B cell (primary cell): ENCODE measurements around the gene TMIE. TPM values are rescaled to one million over a fixed set of nuclear protein-coding genes. Genes with fewer than 3 reads are reported as not detected.

ENCODE experiments used
- ATAC-seq: fragments of 200-7000 bp; cut with Tn5 transposase; one replicate; pipeline ENCODE4 v1.10.0; 2021; ENCODE audit warnings: low read depth, mild to moderate bottlenecking, moderate number of reproducible peaks, moderate library complexity
- CTCF ChIA-PET: fragments of 350-600 bp; sonication (Branson Sonifier 250); formaldehyde crosslinking; loops from one replicate; lab custom pipeline; 2021; ENCODE audit warnings: antibody characterized with exemption, inconsistent platforms; lab: Charles Lee
- POLR2A ChIA-PET: fragments of 350-600 bp; sonication (Branson Sonifier 250); formaldehyde crosslinking; loops from one replicate; lab custom pipeline; 2021; ENCODE audit warnings: antibody characterized with exemption; lab: Charles Lee
- DNase-seq: peaks from one replicate; pipeline ENCODE4 v3.0.0; 2013
- H2AFZ ChIP-seq: 2 replicates; pipeline ENCODE4 v1.6.1; 2012; ENCODE audit warnings: mild to moderate bottlenecking, low read depth, low read length; ENCODE audit not compliant: insufficient read depth, poor library complexity, severe bottlenecking
- H3K27ac ChIP-seq, 2 donors: 1 replicate in 1 of 2; 2 replicates in 1 of 2; pipeline ENCODE4 v1.5.1; 2012 to 2013; ENCODE audit warnings: low read length in 2 of 2, mild to moderate bottlenecking in 2 of 2, moderate library complexity in 1 of 2
- H3K27me3 ChIP-seq, 4 experiments: fragments of 200-600 bp in 1 of 4; sonication (generic) in 1 of 4; replicated peaks in 1 of 4; 1 replicate in 2 of 4; 2 replicates in 2 of 4; pipeline versions ENCODE4 v1.6.1 to v1.7.0; 2013 to 2016; ENCODE audit warnings: low read length in 3 of 4, mild to moderate bottlenecking in 2 of 4, mixed read lengths in 1 of 4, moderate library complexity in 1 of 4; ENCODE audit not compliant: insufficient read depth in 4 of 4, control insufficient read depth in 3 of 4; ENCODE audit errors: control extremely low read depth in 1 of 4
- H3K36me3 ChIP-seq, 2 experiments: replicated peaks in 1 of 2; 1 replicate in 1 of 2; 2 replicates in 1 of 2; pipeline versions ENCODE4 v1.6.1 to v1.7.1; 2013; ENCODE audit warnings: low read length in 1 of 2; ENCODE audit not compliant: insufficient read depth in 2 of 2, control insufficient read depth in 1 of 2; ENCODE audit errors: control extremely low read depth in 1 of 2, extremely low read depth in 1 of 2
- H3K4me1 ChIP-seq, 2 donors: fragments of 200-600 bp in 1 of 2; sonication (generic) in 1 of 2; 1 replicate in 1 of 2; 2 replicates in 1 of 2; pipeline versions ENCODE4 v1.5.1 to v1.6.1; 2013 to 2017; ENCODE audit warnings: low read length in 2 of 2; ENCODE audit not compliant: control insufficient read depth in 2 of 2, insufficient read depth in 2 of 2
- H3K4me2 ChIP-seq: replicated peaks from 2 replicates; pipeline ENCODE3; 2012; ENCODE audit warnings: mild to moderate bottlenecking, low read depth, low read length; ENCODE audit not compliant: poor library complexity, severe bottlenecking
- H3K4me3 ChIP-seq, 5 experiments: fragments of 200-600 bp in 1 of 5; sonication (generic) in 1 of 5; 1 replicate in 3 of 5; 2 replicates in 2 of 5; pipeline versions ENCODE4 v1.5.1 to v1.7.0; 2011 to 2016; ENCODE audit warnings: low read length in 4 of 5, mild to moderate bottlenecking in 4 of 5, low read depth in 2 of 5, control low read depth in 1 of 5, moderate library complexity in 1 of 5; ENCODE audit not compliant: insufficient read depth in 1 of 5; ENCODE audit errors: control extremely low read depth in 1 of 5, extremely low read depth in 1 of 5
- H3K79me2 ChIP-seq: fragments of 200-600 bp; sonication (generic); one replicate; pipeline ENCODE4 v1.6.0; 2016; ENCODE audit warnings: low read length; ENCODE audit not compliant: control insufficient read depth, insufficient read depth
- H3K9ac ChIP-seq: fragments of 200-600 bp; sonication (generic); 2 replicates; pipeline ENCODE4 v1.6.1; 2017; ENCODE audit warnings: mild to moderate bottlenecking, low read length, moderate library complexity
- H3K9me3 ChIP-seq, 3 donors: one replicate each; pipeline versions ENCODE4 v1.6.1 to v1.7.1; 2013; ENCODE audit warnings: low read length in 2 of 3; ENCODE audit not compliant: control insufficient read depth in 2 of 3, insufficient read depth in 1 of 3; ENCODE audit errors: control extremely low read depth in 1 of 3
- H4K20me1 ChIP-seq: 2 replicates; pipeline ENCODE4 v1.6.0; 2012; ENCODE audit warnings: mild to moderate bottlenecking, low read length; ENCODE audit not compliant: insufficient read depth, control insufficient read depth, poor library complexity, severe bottlenecking
- H3K27ac Mint-ChIP-seq: one replicate; pipeline ENCODE4 v1.8.0; 2021; ENCODE audit warnings: mixed read lengths
- H3K27me3 Mint-ChIP-seq: one replicate; pipeline ENCODE4 v1.8.0; 2021; ENCODE audit warnings: mixed read lengths
- H3K4me1 Mint-ChIP-seq: one replicate; pipeline ENCODE4 v1.8.0; 2021; ENCODE audit warnings: mixed read lengths
- H3K4me3 Mint-ChIP-seq: one replicate; pipeline ENCODE4 v1.8.0; 2021; ENCODE audit warnings: mixed read lengths
- H3K9me3 Mint-ChIP-seq: one replicate; pipeline ENCODE4 v1.8.0; 2022; ENCODE audit warnings: mixed read lengths; ENCODE audit not compliant: insufficient read depth
- EZH2 ChIP-seq: IDR thresholded peaks from 2 replicates; pipeline ENCODE4 v1.6.1; 2012; ENCODE audit warnings: borderline replicate concordance, low read depth, mild to moderate bottlenecking, moderate library complexity, low read length; ENCODE audit not compliant: insufficient read depth, poor library complexity, severe bottlenecking
- WGBS: methylation state at CpG from one replicate; pipeline ENCODE4 v1.1.5; 2013; ENCODE audit warnings: missing lambda C conversion rate; ENCODE audit not compliant: insufficient coverage; 5-methylcytosine and 5-hydroxymethylcytosine counted together
- intact Hi-C: fragments of 100-400 bp; cut with micrococcal nuclease; formaldehyde crosslinking; loops from one replicate; pipeline ENCODE4 v1.10.0; 2022
- polyA plus RNA-seq: library from polyadenylated mRNA; depleted of rRNA; stranded (reverse); fragments of >200 nt; gene quantifications from 2 replicates; pipeline ENCODE4 v1.2.3, GENCODE V29; 2012
- total RNA-seq, 2 donors: library from RNA; stranded (reverse); fragments of 120-200 nt in 1 of 2; gene quantifications; 1 replicate in 1 of 2; 2 replicates in 1 of 2; pipeline versions ENCODE4 v1.2.3 to v1.2.4, GENCODE V29; 2013 to 2022
- TF ChIP-seq, protein P1 (sequence below): fragments of 200-600 bp; IDR thresholded peaks from one replicate; pipeline ENCODE4 v1.8.0; 2022; ENCODE audit warnings: antibody characterized with exemption, mild to moderate bottlenecking

The TMIE gene
- total and polyA plus RNA-seq, 2 donors (not counting 1 experiment from before 2014, with no cell fraction given) = not detected

DNA sequence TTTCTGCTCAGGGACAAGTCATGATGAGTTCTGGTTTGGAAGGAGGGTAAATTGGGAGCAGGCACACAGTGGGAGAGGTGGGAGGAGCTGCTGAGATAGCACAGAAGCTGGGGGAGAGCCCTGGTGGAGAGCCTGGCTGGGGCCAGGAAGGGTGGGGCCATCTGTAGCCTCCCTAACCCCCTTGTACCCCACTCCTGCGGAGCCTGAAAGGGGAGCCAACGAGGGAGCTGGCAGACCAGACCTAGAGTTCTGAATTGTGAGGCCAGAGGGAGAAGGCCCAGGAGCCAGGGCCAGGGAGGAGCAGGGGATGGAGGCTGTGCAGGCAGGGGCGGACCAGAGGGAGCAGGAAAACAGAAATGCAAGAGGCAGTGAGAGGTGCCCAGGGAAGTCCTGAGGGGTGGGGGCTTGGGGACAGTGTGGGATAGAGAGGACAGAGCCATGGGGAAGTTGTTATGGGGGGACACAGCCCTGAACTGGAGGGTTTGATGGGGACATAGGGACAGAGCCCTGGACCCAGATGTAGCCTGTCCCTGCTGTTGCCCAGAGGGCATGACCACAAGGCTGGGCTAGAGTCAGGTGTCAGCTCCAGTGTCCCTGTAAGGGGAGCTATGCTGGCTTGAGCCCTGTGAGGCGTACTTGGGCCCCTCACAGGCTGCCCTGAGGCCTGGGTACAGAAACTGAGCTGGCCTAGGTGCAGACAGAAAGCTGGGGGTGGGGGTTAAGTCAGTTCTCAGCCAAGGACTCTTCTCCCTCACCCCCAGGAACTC is 1.2 kb downstream of the TMIE start:
- Histone ChIP-seq H2AFZ (no peak overlapping the region), H3K27ac (no peak overlapping the region), H3K36me3 (no peaks in the 10 kb centered on the region), H4K20me1 (no peaks in the 10 kb centered on the region), H3K27me3 (peaks cover 0 to 36% (median 12%) of the 10 kb centered on the region in 4 experiments), H3K9me3 (no peaks in the 10 kb centered on the region), H3K4me1 (peaks cover 3 to 8% of the 10 kb centered on the region in 2 donors), H3K79me2 (no peaks in the 10 kb centered on the region), H3K4me2 (no peak overlapping the region), H3K4me3 (no peak overlapping the region), H3K9ac (no peak overlapping the region)
- peaks cover 4% of the 10 kb centered on the region for H3K4me1 Mint-ChIP-seq
- CTCF ChIA-PET = interaction anchor here (1.0 to 2.1 kb wide), 7 partner anchors 9 to 221 kb away, joined by 3 to 12 read pairs (median 4); partner anchors contain the start of gene ALS2CL
- peaks cover 16% of the 10 kb centered on the region for H3K27me3 Mint-ChIP-seq
- TF ChIP-seq EZH2 = no peak
- TF ChIP-seq, protein P1, sequence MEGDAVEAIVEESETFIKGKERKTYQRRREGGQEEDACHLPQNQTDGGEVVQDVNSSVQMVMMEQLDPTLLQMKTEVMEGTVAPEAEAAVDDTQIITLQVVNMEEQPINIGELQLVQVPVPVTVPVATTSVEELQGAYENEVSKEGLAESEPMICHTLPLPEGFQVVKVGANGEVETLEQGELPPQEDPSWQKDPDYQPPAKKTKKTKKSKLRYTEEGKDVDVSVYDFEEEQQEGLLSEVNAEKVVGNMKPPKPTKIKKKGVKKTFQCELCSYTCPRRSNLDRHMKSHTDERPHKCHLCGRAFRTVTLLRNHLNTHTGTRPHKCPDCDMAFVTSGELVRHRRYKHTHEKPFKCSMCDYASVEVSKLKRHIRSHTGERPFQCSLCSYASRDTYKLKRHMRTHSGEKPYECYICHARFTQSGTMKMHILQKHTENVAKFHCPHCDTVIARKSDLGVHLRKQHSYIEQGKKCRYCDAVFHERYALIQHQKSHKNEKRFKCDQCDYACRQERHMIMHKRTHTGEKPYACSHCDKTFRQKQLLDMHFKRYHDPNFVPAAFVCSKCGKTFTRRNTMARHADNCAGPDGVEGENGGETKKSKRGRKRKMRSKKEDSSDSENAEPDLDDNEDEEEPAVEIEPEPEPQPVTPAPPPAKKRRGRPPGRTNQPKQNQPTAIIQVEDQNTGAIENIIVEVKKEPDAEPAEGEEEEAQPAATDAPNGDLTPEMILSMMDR = no peak
- H3K4me3 Mint-ChIP-seq = no peak overlapping the region
- no peak for DNase-seq
- H3K9me3 Mint-ChIP-seq = no peaks in the 10 kb centered on the region
- POLR2A ChIA-PET = no interaction called here
- intact Hi-C loops = no loop called here
- WGBS = 87% methylated on average over 3 of the region's 4 CpGs
- H3K27ac Mint-ChIP-seq = no peak overlapping the region
- no peak for ATAC-seq

DNA sequence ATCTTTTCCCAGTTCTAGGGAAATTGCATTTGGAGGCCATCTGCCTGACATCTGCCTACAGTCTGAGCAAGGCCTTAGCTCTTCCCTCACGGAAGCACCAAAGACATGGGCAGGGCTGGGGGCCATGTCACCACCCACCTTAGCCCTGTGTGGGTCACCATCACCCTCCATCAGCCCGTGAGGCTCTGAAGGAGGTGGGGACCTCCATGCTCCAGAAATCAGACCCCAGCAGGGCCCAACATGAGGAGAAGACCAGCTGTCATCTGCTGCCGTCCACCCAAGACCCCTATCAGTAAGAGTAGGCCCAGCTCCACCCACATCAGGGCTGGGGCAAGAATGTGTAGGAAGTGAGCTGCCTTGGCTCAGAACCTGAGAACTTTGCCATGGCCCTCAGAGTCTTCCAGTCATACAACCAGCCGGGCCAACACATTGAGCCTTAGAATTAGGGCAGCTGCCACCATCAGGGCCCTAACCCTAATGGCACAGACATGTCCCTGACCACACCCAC is 1.9 kb downstream of the TMIE start:
- TF ChIP-seq EZH2 = no peak
- TF ChIP-seq, protein P1 = no peak
- H3K9me3 Mint-ChIP-seq = no peaks in the 10 kb centered on the region
- Histone ChIP-seq H3K4me3 (no peak overlapping the region), H3K79me2 (no peaks in the 10 kb centered on the region), H4K20me1 (no peaks in the 10 kb centered on the region), H3K9ac (no peak overlapping the region), H3K9me3 (no peaks in the 10 kb centered on the region), H3K36me3 (no peaks in the 10 kb centered on the region), H3K27ac (no peak overlapping the region), H3K27me3 (peaks cover 0 to 36% (median 12%) of the 10 kb centered on the region in 4 experiments), H3K4me2 (no peak overlapping the region), H3K4me1 (peaks cover 3 to 8% of the 10 kb centered on the region in 2 donors), H2AFZ (no peak overlapping the region)
- H3K4me1 Mint-ChIP-seq = peaks cover 4% of the 10 kb centered on the region
- 82% methylated on average over 3 of the region's 4 CpGs for WGBS
- no peak for DNase-seq
- no peak overlapping the region for H3K27ac Mint-ChIP-seq
- CTCF ChIA-PET = interaction anchor here (1.0 to 2.1 kb wide), 5 partner anchors 10 to 220 kb away, joined by 4 to 12 read pairs (median 4); partner anchors contain the start of gene ALS2CL
- no peak for ATAC-seq
- no peak overlapping the region for H3K4me3 Mint-ChIP-seq
- H3K27me3 Mint-ChIP-seq = peaks cover 16% of the 10 kb centered on the region
- POLR2A ChIA-PET = no interaction called here
- intact Hi-C loops = no loop called here
